Thymus (tissue), 11 donors: ENCODE measurements around the gene ZSCAN29. TPM values are rescaled to one million over a fixed set of nuclear protein-coding genes. Genes with fewer than 3 reads are reported as not detected.
"Not testable (repeated sequence)": the region's sequence is repeated elsewhere in the genome, so short reads cannot be mapped to it uniquely, and the experiment has no call there.

Source experiments
- DNase-seq, 9 donors: peaks; one replicate each; pipeline ENCODE4 v3.0.0-alpha.2; 2013; ENCODE audit warnings: low spot score in 9 of 9, low read depth in 6 of 9, missing footprints in 1 of 9
- H3K27ac ChIP-seq, 2 donors: one replicate each; pipeline ENCODE4 v1.5.1; 2013; ENCODE audit warnings: control low read depth in 1 of 2, low read depth in 1 of 2, low read length in 1 of 2, mild to moderate bottlenecking in 1 of 2, moderate library complexity in 1 of 2
- H3K27me3 ChIP-seq, 2 donors: one replicate each; pipeline ENCODE4 v1.5.1; 2013; ENCODE audit warnings: low read length in 1 of 2; ENCODE audit not compliant: control insufficient read depth in 2 of 2, insufficient read depth in 1 of 2
- H3K36me3 ChIP-seq, 2 donors: one replicate each; pipeline ENCODE4 v1.5.1; 2013; ENCODE audit warnings: low read length in 1 of 2, mild to moderate bottlenecking in 1 of 2, moderate library complexity in 1 of 2; ENCODE audit not compliant: control insufficient read depth in 2 of 2, insufficient read depth in 2 of 2
- H3K4me1 ChIP-seq, 2 donors: one replicate each; pipeline ENCODE4 v1.5.1; 2013; ENCODE audit warnings: low read length in 2 of 2; ENCODE audit not compliant: control insufficient read depth in 2 of 2, insufficient read depth in 2 of 2
- H3K4me3 ChIP-seq, 2 donors: one replicate each; pipeline ENCODE4 v1.5.1; 2013; ENCODE audit warnings: low read length in 2 of 2, control low read depth in 1 of 2, mild to moderate bottlenecking in 1 of 2
- H3K9me3 ChIP-seq, 2 donors: one replicate each; pipeline ENCODE4 v1.5.1; 2013; ENCODE audit warnings: low read length in 1 of 2, mild to moderate bottlenecking in 1 of 2; ENCODE audit not compliant: control insufficient read depth in 2 of 2, insufficient read depth in 1 of 2
- WGBS: extraction: QIAGEN DNeasy Blood & Tissue Kit; methylation state at CpG from one replicate; pipeline ENCODE4 v1.1.7; 2013; 5-methylcytosine and 5-hydroxymethylcytosine counted together
- polyA plus RNA-seq: library from polyadenylated mRNA; stranded (reverse); fragments of 200-250 nt; gene quantifications from one replicate; pipeline ENCODE4 v1.2.3, GENCODE V29; 2013
- total RNA-seq: library from RNA; stranded (reverse); fragments of 120-200 nt; gene quantifications from one replicate; pipeline ENCODE4 v1.2.4, GENCODE V29; 2013
- donor health status: healthy.

ZSCAN29 gene
- total and polyA plus RNA-seq, 2 donors: 7.8 to 17.2 TPM

DNA sequence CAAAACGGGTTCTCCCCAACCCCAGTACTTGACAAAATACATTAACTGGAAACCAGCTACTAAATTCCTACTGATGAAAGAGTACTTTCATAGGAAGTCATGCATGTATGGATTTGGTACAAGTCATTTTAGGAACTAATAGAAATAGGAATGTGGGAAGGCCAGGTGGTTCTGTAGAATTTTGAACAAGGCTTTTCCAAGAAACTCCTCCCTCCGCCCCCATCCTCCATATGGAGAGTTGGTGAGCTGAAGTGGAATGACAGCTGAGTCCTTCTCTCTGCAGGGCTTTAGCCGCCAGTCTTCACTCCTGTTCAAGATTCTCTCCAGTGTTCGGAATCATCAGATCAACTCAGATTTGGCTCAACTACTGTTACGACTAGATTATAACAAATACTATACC, 33.3 kb upstream of the ZSCAN29 start:
- peaks cover 47 to 92% of the 10 kb centered on the region in 2 donors for H3K36me3 ChIP-seq

DNA sequence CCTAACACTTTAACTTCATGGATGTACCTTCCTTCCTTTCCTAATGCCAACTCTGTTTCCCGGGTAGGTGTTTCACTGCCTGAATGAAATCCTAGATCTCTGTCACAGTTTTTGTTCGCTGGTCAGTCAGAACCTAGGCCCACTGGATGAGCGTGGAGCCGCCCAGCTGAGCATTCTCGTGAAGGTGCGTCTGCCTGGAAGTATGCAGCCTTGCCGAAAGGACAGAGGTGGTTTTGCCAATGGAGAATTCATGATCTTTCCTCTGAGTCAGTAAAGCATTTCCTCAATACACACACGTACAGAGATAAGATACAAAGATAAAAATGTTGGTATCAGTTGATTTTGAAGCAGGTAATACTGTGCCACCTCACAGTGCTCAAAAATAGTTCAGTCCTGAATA, 32.8 kb upstream of the ZSCAN29 start:
- H3K36me3 ChIP-seq: peaks cover 42 to 92% of the 10 kb centered on the region in 2 donors
- H3K4me1 ChIP-seq: no peaks in the 10 kb centered on the region
- H3K27ac ChIP-seq: no peak overlapping the region
- H3K4me3 ChIP-seq: no peak overlapping the region
- H3K27me3 ChIP-seq: no peaks in the 10 kb centered on the region
- no peak for DNase-seq
- 95% methylated on average over 8 of the region's 8 CpGs for WGBS
- no peaks in the 10 kb centered on the region for H3K9me3 ChIP-seq

More for the DNA sequence above, 33.3 kb upstream of the ZSCAN29 start:
- H3K4me1 ChIP-seq: no peaks in the 10 kb centered on the region
- no peak overlapping the region for H3K27ac ChIP-seq
- no peaks in the 10 kb centered on the region for H3K27me3 ChIP-seq
- no peak overlapping the region for H3K4me3 ChIP-seq
- DNase-seq: no peak
- no peaks in the 10 kb centered on the region for H3K9me3 ChIP-seq
- 94% methylated on average over 5 of the region's 5 CpGs for WGBS

DNA sequence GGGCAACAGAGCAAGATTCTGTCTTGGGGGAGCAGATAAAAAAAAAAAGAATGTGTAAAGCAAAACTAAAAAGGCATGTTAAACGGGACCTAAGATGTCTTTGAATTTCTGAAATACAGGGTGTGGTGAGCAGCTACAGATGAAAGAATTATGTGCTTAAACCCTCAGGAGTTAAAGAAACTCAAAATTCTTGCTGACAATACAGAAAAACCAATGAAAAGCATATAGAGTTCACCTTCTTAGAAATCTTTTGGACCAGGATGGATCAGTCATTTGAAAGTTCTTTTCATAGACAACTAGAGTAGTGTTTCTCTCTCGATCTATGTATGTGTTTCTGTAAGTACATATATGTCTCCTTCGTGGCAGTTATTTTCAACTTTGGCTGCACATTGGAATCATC, 31.4 kb upstream of the ZSCAN29 start:
- Histone ChIP-seq H3K27ac (no peak overlapping the region), H3K4me3 (no peak overlapping the region), H3K4me1 (no peaks in the 10 kb centered on the region), H3K27me3 (no peaks in the 10 kb centered on the region), H3K36me3 (peaks cover 41 to 89% of the 10 kb centered on the region in 2 donors), H3K9me3 (no peaks in the 10 kb centered on the region)
- no peak for DNase-seq
- 96% methylated on average over 3 of the region's 3 CpGs for WGBS

DNA sequence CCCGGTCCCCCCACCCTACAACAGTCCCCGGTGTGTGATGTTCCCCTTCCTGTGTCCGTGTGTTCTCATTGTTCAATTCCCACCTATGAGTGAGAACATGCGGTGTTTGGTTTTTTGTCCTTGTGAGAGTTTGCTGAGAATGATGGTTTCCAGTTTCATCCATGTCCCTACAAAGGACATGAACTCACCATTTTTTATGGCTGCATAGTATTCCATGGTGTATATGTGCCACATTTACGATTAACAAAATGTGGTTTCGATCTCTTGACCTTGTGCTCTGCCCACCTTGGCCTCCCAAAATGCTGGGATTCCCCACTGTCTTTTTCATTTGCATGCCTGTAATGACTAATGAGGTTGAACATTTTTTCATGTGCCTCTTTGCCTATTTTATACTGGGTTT, 22.7 kb upstream of the ZSCAN29 start:
- 97% methylated on average over 6 of the region's 6 CpGs for WGBS
- H3K36me3 ChIP-seq: peaks cover 38 to 39% of the 10 kb centered on the region in 2 donors
- not testable (repeated sequence) for H3K9me3 ChIP-seq, H3K27ac ChIP-seq, H3K4me3 ChIP-seq, DNase-seq, H3K27me3 ChIP-seq, H3K4me1 ChIP-seq

DNA sequence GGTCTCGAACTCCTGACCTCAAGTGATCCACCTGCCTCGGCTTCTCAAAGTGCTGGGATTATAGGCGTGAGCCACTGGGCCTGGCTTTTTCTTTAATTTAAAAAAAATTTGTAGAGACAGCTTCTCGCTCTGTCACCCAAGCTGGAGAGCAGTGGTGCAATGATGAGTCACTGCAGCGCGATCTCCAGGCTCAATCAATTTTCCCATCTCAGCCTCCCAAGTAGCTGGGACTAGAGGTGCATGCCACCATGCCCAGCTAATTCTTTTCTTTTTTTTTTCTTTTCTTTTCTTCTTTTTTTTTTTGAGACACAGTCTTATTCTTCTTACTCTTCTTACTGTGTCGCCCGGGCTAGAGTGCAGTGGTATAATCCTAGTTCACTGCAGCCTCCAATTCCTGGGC, 19.9 kb upstream of the ZSCAN29 start:
- Histone ChIP-seq H3K4me1 (no peaks in the 10 kb centered on the region), H3K36me3 (peaks cover 26 to 33% of the 10 kb centered on the region in 2 donors)
- no peak for DNase-seq

DNA sequence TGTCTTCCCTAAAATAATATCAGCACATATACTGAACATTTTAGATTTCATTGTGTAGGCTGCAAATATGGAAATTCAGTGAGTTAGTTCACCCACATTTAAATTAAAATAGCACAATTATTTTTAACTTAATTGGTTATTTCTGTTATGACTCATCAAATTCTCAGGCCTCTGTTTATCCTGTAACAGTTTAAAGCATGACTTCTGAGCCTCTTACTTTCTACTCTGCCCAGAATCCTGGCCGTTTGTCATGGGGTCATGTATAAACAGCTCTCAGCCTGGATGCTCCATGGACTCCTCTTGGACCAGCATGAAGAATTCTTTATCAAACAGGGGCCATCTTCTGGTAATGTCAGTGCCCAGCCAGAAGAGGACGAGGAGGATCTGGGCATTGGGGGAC, 12.2 kb upstream of the ZSCAN29 start:
- H3K27me3 ChIP-seq: no peaks in the 10 kb centered on the region
- no peaks in the 10 kb centered on the region for H3K9me3 ChIP-seq
- 88% methylated on average over 2 of the region's 2 CpGs for WGBS
- no peak overlapping the region for H3K4me3 ChIP-seq
- no peak overlapping the region for H3K27ac ChIP-seq
- H3K4me1 ChIP-seq: no peaks in the 10 kb centered on the region
- DNase-seq: no peak
- peaks cover 46 to 54% of the 10 kb centered on the region in 2 donors for H3K36me3 ChIP-seq

More for the DNA sequence above, 19.9 kb upstream of the ZSCAN29 start:
- Histone ChIP-seq H3K9me3 (no peaks in the 10 kb centered on the region), H3K27ac (no peak overlapping the region), H3K27me3 (no peaks in the 10 kb centered on the region), H3K4me3 (no peak overlapping the region)
- 98% methylated on average over 8 of the region's 8 CpGs for WGBS

DNA sequence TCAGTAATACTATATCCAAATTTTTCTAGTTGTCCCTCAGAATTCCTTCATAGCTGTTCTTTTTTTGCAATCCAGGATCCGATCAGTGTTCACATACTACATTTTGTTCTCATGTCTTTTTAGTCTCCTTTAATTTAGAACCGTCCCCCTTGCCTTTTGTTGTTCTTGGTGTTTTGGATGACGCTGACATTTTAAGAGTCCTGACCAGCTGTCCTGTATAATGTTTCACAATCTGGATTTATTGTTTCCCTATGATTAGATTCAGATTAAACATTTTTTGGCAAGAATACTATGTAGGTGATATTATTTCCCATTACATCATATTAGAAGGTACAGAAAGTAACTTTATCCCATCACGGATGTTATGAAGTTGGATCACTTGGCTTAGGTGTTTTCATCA, 11.5 kb upstream of the ZSCAN29 start:
- no peak for DNase-seq
- Histone ChIP-seq H3K27ac (no peak overlapping the region), H3K4me3 (no peak overlapping the region), H3K36me3 (peaks cover 42 to 48% of the 10 kb centered on the region in 2 donors), H3K4me1 (no peaks in the 10 kb centered on the region), H3K27me3 (no peaks in the 10 kb centered on the region), H3K9me3 (no peaks in the 10 kb centered on the region)
- WGBS: 96% methylated on average over 4 of the region's 4 CpGs

DNA sequence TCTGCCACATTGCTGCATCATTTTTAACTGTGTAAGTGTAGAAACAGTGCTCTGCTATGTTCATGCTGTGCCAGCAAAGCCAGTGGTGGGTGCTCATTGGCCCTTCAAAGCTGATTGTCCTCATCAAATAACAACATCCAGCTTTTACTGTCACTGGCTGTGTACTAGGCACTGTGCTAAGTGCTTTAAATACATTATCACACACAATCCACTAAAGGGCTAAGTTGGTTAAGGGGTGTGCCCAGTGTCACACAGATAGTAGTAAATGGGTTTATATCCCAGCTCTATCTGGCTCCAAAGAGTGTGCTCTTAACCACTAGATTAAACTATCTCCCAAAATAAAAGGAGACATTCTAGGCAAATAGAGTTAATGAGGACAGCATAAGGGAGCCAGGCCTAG, 7.8 kb upstream of the ZSCAN29 start:
- Histone ChIP-seq H3K9me3 (no peaks in the 10 kb centered on the region), H3K4me1 (no peaks in the 10 kb centered on the region), H3K36me3 (peaks cover 24 to 29% of the 10 kb centered on the region in 2 donors), H3K4me3 (no peak overlapping the region), H3K27me3 (no peaks in the 10 kb centered on the region), H3K27ac (no peak overlapping the region)
- no peak for DNase-seq

DNA sequence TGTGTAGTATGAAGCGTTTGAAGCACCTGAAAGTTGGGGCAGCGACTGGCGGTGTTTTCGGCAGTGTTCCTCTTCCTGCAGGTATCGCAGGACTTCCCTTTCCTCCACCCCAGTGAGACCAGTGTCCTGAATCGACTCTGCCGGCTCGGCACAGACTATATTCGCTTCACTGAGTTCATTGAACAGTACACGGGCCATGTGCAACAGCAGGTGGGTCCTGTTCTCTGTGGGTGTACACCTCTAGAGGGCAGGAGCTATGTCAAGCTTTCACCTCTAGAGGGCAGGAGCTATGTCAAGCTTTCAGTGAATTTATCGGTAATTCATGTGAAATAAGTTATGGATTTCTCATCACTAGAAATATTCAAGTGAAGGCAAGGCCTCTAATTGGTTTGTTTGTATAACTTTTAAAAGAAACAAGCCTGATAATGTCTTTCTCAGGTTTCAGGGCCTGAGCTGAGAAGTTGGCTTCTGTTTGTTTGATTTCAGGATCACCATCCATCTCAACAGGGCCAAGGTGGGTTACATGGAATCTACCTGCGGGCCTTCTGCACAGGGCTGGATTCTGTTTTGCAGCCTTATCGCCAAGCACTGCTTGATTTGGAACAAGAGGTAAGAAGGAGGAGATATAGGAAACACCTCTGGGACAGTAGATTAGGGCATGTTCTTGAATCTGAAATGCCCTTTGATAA, 5.3 kb upstream of the ZSCAN29 start:
- no peak overlapping the region for H3K4me3 ChIP-seq
- whole genome bisulfite sequencing: 89% methylated on average over 13 of the region's 13 CpGs
- H3K27me3 ChIP-seq: no peaks in the 10 kb centered on the region
- no peaks in the 10 kb centered on the region for H3K9me3 ChIP-seq
- peaks cover 4 to 6% of the 10 kb centered on the region in 2 donors for H3K4me1 ChIP-seq
- no peak overlapping the region for H3K27ac ChIP-seq
- peak in 7 of 9 donors; percentile 7 to 60 (median 22) for DNase-seq
- H3K36me3 ChIP-seq: peaks cover 12 to 16% of the 10 kb centered on the region in 2 donors
